GM12878 (cell line): ENCODE results near the gene PSMA2. TPM values are rescaled to one million over a fixed set of nuclear protein-coding genes. Genes with fewer than 3 reads are reported as not detected.

Experiments used
- ATAC-seq: fragments of 200-7000 bp; cut with Tn5 transposase; 3 replicates; pipeline ENCODE4 v1.9.1; 2020; ENCODE audit warnings: mild to moderate bottlenecking, moderate library complexity
- BruUV-seq: library from RNA; stranded (reverse); fragments of 400-500 nt; replicated peaks from 2 replicates; lab custom pipeline; 2021; lab: Mats Ljungman, UMichigan
- CTCF ChIA-PET: fragments of 300-600 bp; sonication (Branson Sonifier 250); formaldehyde crosslinking; extraction: SDS; loops from one replicate; lab custom pipeline; 2021; ENCODE audit warnings: inconsistent platforms; lab: Yijun Ruan, JAX
- POLR2A ChIA-PET: fragments of 350-600 bp; formaldehyde crosslinking; extraction: SDS; loops from one replicate; lab custom pipeline; 2021; ENCODE audit warnings: inconsistent platforms; lab: Charles Lee
- RAD21 ChIA-PET: fragments of 300-600 bp; sonication (Branson Sonifier 250); formaldehyde crosslinking; loops from one replicate; lab custom pipeline; 2023; ENCODE audit warnings: antibody characterized with exemption; ENCODE audit not compliant: unreplicated experiment; lab: Charles Lee
- SMC1A ChIA-PET: fragments of 300-600 bp; sonication (Branson Sonifier 250); formaldehyde crosslinking; loops from one replicate; lab custom pipeline; 2023; ENCODE audit not compliant: unreplicated experiment, uncharacterized antibody; lab: Charles Lee
- DNase-seq: peaks from one replicate; pipeline ENCODE4 v3.0.0-alpha.2; 2011; ENCODE audit warnings: low read depth, low spot score
- FAIRE-seq: peaks from 3 replicates; lab custom pipeline; 2011; peaks lifted over from hg19 to GRCh38; lab: Jason Lieb, UNC
- H2AFZ ChIP-seq: 2 replicates; pipeline ENCODE4 v1.6.0; 2011; ENCODE audit warnings: low read depth, low read length, control low read depth; ENCODE audit not compliant: control insufficient read depth
- H3K27ac ChIP-seq: 2 replicates; pipeline ENCODE4 v1.5.1; 2011; ENCODE audit warnings: control low read depth; ENCODE audit not compliant: control insufficient read depth, insufficient read depth
- H3K27me3 ChIP-seq, 2 experiments: replicated peaks in 1 of 2; 2 replicates each; pipeline versions ENCODE4 v1.6.0 to v1.6.1; 2011; ENCODE audit warnings: low read length in 1 of 2; ENCODE audit not compliant: control insufficient read depth in 2 of 2, insufficient read depth in 2 of 2
- H3K36me3 ChIP-seq, 2 experiments: 2 replicates each; pipeline ENCODE4 v1.5.1; 2011; ENCODE audit warnings: low read length in 1 of 2; ENCODE audit not compliant: control insufficient read depth in 2 of 2, insufficient read depth in 2 of 2
- H3K4me1 ChIP-seq: 2 replicates; pipeline ENCODE4 v1.6.1; 2011; ENCODE audit warnings: mild to moderate bottlenecking, low read length, moderate library complexity, mixed read lengths; ENCODE audit not compliant: control insufficient read depth, insufficient read depth
- H3K4me2 ChIP-seq: 2 replicates; pipeline ENCODE4 v1.6.0; 2011; ENCODE audit warnings: control low read depth; ENCODE audit not compliant: control insufficient read depth, insufficient read depth
- H3K4me3 ChIP-seq: fragments of 200-600 bp; sonication (generic); 2 replicates; pipeline ENCODE4 v1.5.1; 2016
- H3K79me2 ChIP-seq: 2 replicates; pipeline ENCODE4 v1.6.0; 2011; ENCODE audit warnings: low read length; ENCODE audit not compliant: control insufficient read depth, insufficient read depth
- H3K9ac ChIP-seq: 2 replicates; pipeline ENCODE4 v1.8.0; 2011; ENCODE audit warnings: low read length, control low read depth, mixed read lengths; ENCODE audit not compliant: control insufficient read depth, insufficient read depth
- H3K9me3 ChIP-seq: replicated peaks from 3 replicates; pipeline ENCODE4 v1.5.1; 2011; ENCODE audit warnings: mild to moderate bottlenecking, low read length; ENCODE audit not compliant: control insufficient read depth, insufficient read depth
- H4K20me1 ChIP-seq: 2 replicates; pipeline ENCODE4 v1.6.0; 2011; ENCODE audit not compliant: control insufficient read depth, insufficient read depth
- BHLHE40 ChIP-seq, 2 experiments: fragments of 450-650 bp in 1 of 2; IDR thresholded peaks; 2 replicates each; pipeline ENCODE4 v1.6.1; 2011 to 2017; ENCODE audit warnings: low read depth in 2 of 2, borderline replicate concordance in 1 of 2, improper control_type of control experiment in 1 of 2, low read length in 1 of 2, mild to moderate bottlenecking in 1 of 2
- BRCA1 ChIP-seq: IDR thresholded peaks from 2 replicates; pipeline ENCODE4 v1.6.1; 2011; ENCODE audit warnings: low read depth, low read length, improper control_type of control experiment
- CHD2 ChIP-seq: IDR thresholded peaks from 2 replicates; pipeline ENCODE4 v1.6.1; 2011; ENCODE audit warnings: low read depth, low read length, improper control_type of control experiment, borderline replicate concordance
- CHD4 ChIP-seq: fragments of 200-600 bp; sonication (generic); IDR thresholded peaks from 2 replicates; pipeline ENCODE4 v1.6.1; 2016; ENCODE audit warnings: mild to moderate bottlenecking
- CTCF ChIP-seq, 3 experiments: IDR thresholded peaks in 2 of 3; conservative IDR thresholded peaks in 1 of 3; 2 replicates each; pipeline ENCODE4 v1.5.1; 2011; ENCODE audit warnings: low read depth in 3 of 3, low read length in 3 of 3, mild to moderate bottlenecking in 3 of 3, control low read depth in 2 of 3, moderate library complexity in 2 of 3, inconsistent platforms in 1 of 3, mixed read lengths in 1 of 3; ENCODE audit not compliant: control insufficient read depth in 2 of 3, insufficient read depth in 1 of 3; ENCODE audit errors: extremely low read depth in 1 of 3
- FOXK2 ChIP-seq: fragments of 450-650 bp; IDR thresholded peaks from 2 replicates; pipeline ENCODE4 v1.6.1; 2017; ENCODE audit warnings: mild to moderate bottlenecking, moderate library complexity
- HDGF ChIP-seq: fragments of 450-650 bp; IDR thresholded peaks from 2 replicates; pipeline ENCODE4 v1.6.1; 2016; ENCODE audit warnings: antibody characterized with exemption
- IKZF1 ChIP-seq: fragments of 450-650 bp; conservative IDR thresholded peaks from 2 replicates; pipeline ENCODE4 v1.6.1; 2017; ENCODE audit warnings: antibody characterized with exemption, mild to moderate bottlenecking
- KDM1A ChIP-seq: fragments of 200-600 bp; sonication (generic); IDR thresholded peaks from 2 replicates; pipeline ENCODE4 v1.6.1; 2016; ENCODE audit warnings: borderline replicate concordance
- LARP7 ChIP-seq: fragments of 450-650 bp; IDR thresholded peaks from 2 replicates; pipeline ENCODE4 v1.6.1; 2017; ENCODE audit warnings: mild to moderate bottlenecking
- MEF2B ChIP-seq: fragments of 450-650 bp; IDR thresholded peaks from 2 replicates; pipeline ENCODE4 v1.6.1; 2018; ENCODE audit warnings: mild to moderate bottlenecking, moderate library complexity; ENCODE audit not compliant: partially characterized antibody, poor library complexity, severe bottlenecking
- NFIC ChIP-seq: IDR thresholded peaks from 2 replicates; pipeline ENCODE4 v1.6.1; 2012; ENCODE audit warnings: low read depth, mild to moderate bottlenecking, inconsistent platforms, low read length, moderate library complexity
- NR2F1 ChIP-seq: fragments of 450-650 bp; conservative IDR thresholded peaks from 2 replicates; pipeline ENCODE4 v1.6.1; 2017; ENCODE audit warnings: mild to moderate bottlenecking
- POLR2AphosphoS2 ChIP-seq: IDR thresholded peaks from 2 replicates; pipeline ENCODE4 v1.6.1; 2011; ENCODE audit warnings: low read depth, mild to moderate bottlenecking, low read length, improper control_type of control experiment, moderate library complexity
- RAD21 ChIP-seq: IDR thresholded peaks from 2 replicates; pipeline ENCODE4 v1.6.1; 2011; ENCODE audit warnings: mild to moderate bottlenecking, low read depth, low read length, moderate library complexity; ENCODE audit not compliant: insufficient read depth
- REST ChIP-seq: IDR thresholded peaks from 2 replicates; pipeline ENCODE4 v1.6.1; 2012; ENCODE audit warnings: mild to moderate bottlenecking, low read depth, low read length
- STAT3 ChIP-seq: IDR thresholded peaks from 2 replicates; pipeline ENCODE4 v1.6.1; 2011; ENCODE audit warnings: low read depth, low read length, improper control_type of control experiment
- ZBED1 ChIP-seq: IDR thresholded peaks from 2 replicates; pipeline ENCODE4 v1.6.1; 2016; ENCODE audit warnings: borderline replicate concordance
- ZNF24 ChIP-seq: fragments of 450-650 bp; IDR thresholded peaks from 2 replicates; pipeline ENCODE4 v1.6.1; 2017; ENCODE audit warnings: antibody characterized with exemption, mild to moderate bottlenecking
- WGBS: methylation state at CpG from one replicate; pipeline ENCODE4 v1.1.6; 2016; ENCODE audit warnings: low lambda C conversion rate; ENCODE audit not compliant: insufficient replicate concordance, insufficient coverage; ENCODE audit errors: missing lambda C conversion rate; 5-methylcytosine and 5-hydroxymethylcytosine counted together
- in situ Hi-C: fragments of 300-500 bp; cut with MboI; formaldehyde crosslinking; loops from 9 replicates; pipeline ENCODE4 v1.14.3; 2018; ENCODE audit warnings: mixed read lengths
- intact Hi-C: fragments of 100-400 bp; cut with micrococcal nuclease; formaldehyde crosslinking; loops from one replicate; pipeline ENCODE4 v1.14.2; 2022; ENCODE audit not compliant: unreplicated experiment
- polyA plus RNA-seq, 11 experiments: library from polyadenylated mRNA; depleted of rRNA in 4 of 11; unstranded in 6 of 11; stranded (reverse) in 5 of 11; fragments of >200 nt; fragmentation: Nextera tagmentation in 4 of 11; fragmentation: Illumina TruSeq in 1 of 11; extraction: Ambion mirVana in 4 of 11; extraction: Trizol in 1 of 11; gene quantifications; 1 replicate in 1 of 11; 2 replicates in 10 of 11; pipeline versions ENCODE4 v1.2.1 to v1.2.3, GENCODE V29; 2011 to 2016; ENCODE audit warnings: inconsistent platforms in 2 of 11, missing spikeins in 2 of 11, low read depth in 1 of 11
- total RNA-seq, 4 experiments: library from RNA; depleted of rRNA in 3 of 4; stranded (reverse); fragments of >200 nt in 3 of 4; fragmentation: Illumina TruSeq in 1 of 4; extraction: Trizol in 1 of 4; gene quantifications; 2 replicates each; pipeline versions ENCODE4 v1.2.1 to v1.2.3, GENCODE V29; 2013 to 2021

Gene PSMA2
- total and polyA plus RNA-seq, 10 of the 15 experiments (the other 5 are each of a cell fraction or from before 2014, with no cell fraction given), result 129 to 1,223 (median 317) TPM

GRCh38 chr7:42934291-42934690 is 2.3 kb upstream of the PSMA2 start:
- Histone ChIP-seq H3K79me2 (peaks cover 65% of the 10 kb centered on the region), H3K4me2 (peak overlapping the region; percentile 50), H4K20me1 (no peaks in the 10 kb centered on the region), H3K27ac (no peak overlapping the region), H3K36me3 (peaks cover 0 to 20% of the 10 kb centered on the region in 2 experiments; a peak in 1 of 4 replicates), H2AFZ (no peak overlapping the region), H3K9me3 (no peaks in the 10 kb centered on the region), H3K4me3 (peak overlapping the region; percentile 94), H3K27me3 (no peaks in the 10 kb centered on the region), H3K4me1 (peaks cover 15% of the 10 kb centered on the region; the same call in 1 of the 2 replicates), H3K9ac (no peak overlapping the region)
- CTCF ChIA-PET, result interaction anchor here (0.7 to 4.9 kb wide), 11 partner anchors 9 to 799 kb away, joined by 3 to 33 read pairs (median 5); no protein-coding TSS in a partner anchor
- intact Hi-C loops (loop anchor here (5.0 to 10.0 kb wide), 2 partner anchors 653 to 791 kb away; partner anchors contain the start of gene COA1), in situ Hi-C loops (loop anchor here (10.0 kb wide), 3 partner anchors 641 to 901 kb away; partner anchors contain the start of gene COA1)
- no TSS peak for BruUV-seq
- ATAC-seq (no peak), FAIRE-seq (no peak), DNase-seq (no peak)
- SMC1A ChIA-PET, result interaction anchor here (0.6 to 5.8 kb wide), 14 partner anchors 8 to 638 kb away, joined by 3 to 42 read pairs (median 4); no protein-coding TSS in a partner anchor
- WGBS, result 81% methylated on average over 3 of the region's 3 CpGs
- RAD21 ChIA-PET, result interaction anchor here (0.9 to 3.2 kb wide), 10 partner anchors 9 to 993 kb away, joined by 3 to 17 read pairs (median 7); no protein-coding TSS in a partner anchor
- POLR2A ChIA-PET, result interaction anchor here (1.1 to 6.1 kb wide), 3 partner anchors 8 to 12 kb away, joined by 5 to 50 read pairs (median 7); no protein-coding TSS in a partner anchor
- no peak for TF ChIP-seq NFIC
- TF ChIP-seq FOXK2, result no peak
- TF ChIP-seq NR2F1, result no peak
- TF ChIP-seq ZNF24, result no peak
- TF ChIP-seq KDM1A, result no peak
- no peak for TF ChIP-seq RAD21
- no peak for TF ChIP-seq CHD4
- no peak for TF ChIP-seq MEF2B
- TF ChIP-seq ZBED1, result no peak
- TF ChIP-seq LARP7, result no peak
- no peak for TF ChIP-seq BRCA1
- TF ChIP-seq STAT3, result no peak
- TF ChIP-seq BHLHE40 (IDR thresholded peaks at IDR 0.05; ENCODE audit: borderline replicate concordance in 1 of 2, low read depth in 2 of 2, low read length in 1 of 2), result no peak
- no peak for TF ChIP-seq CHD2
- TF ChIP-seq REST, result no peak
- no peak for TF ChIP-seq POLR2AphosphoS2
- TF ChIP-seq HDGF, result no peak
- no peak for TF ChIP-seq CTCF (IDR thresholded peaks at IDR 0.05 in 2 of 3, conservative IDR thresholded peaks at IDR 0.05 in 1 of 3; ENCODE audit: control insufficient read depth in 2 of 3, extremely low read depth in 1 of 3, insufficient read depth in 1 of 3, low read depth in 3 of 3, low read length in 3 of 3)
- TF ChIP-seq IKZF1, result no peak
